CD14-positive monocyte (primary cell): ENCODE measurements around the gene GBX2. TPM values are rescaled to one million over a fixed set of nuclear protein-coding genes. Genes with fewer than 3 reads are reported as not detected.

Source experiments
- DNase-seq, 3 donors: peaks; one replicate each; pipeline ENCODE4 v3.0.0-alpha.2; 2011 to 2022
- H2AFZ ChIP-seq: 2 replicates; pipeline ENCODE4 v1.6.0; 2012; ENCODE audit warnings: mild to moderate bottlenecking, low read depth, low read length, inconsistent platforms; ENCODE audit not compliant: insufficient read depth, poor library complexity, severe bottlenecking
- H3K27ac ChIP-seq, 2 donors: 1 replicate in 1 of 2; 2 replicates in 1 of 2; pipeline ENCODE4 v1.5.1; 2012 to 2013; ENCODE audit warnings: low read length in 2 of 2, control low read depth in 1 of 2, inconsistent platforms in 1 of 2, low read depth in 1 of 2, mild to moderate bottlenecking in 1 of 2
- H3K27me3 ChIP-seq, 2 donors: one replicate each; pipeline versions ENCODE4 v1.6.0 to v1.6.1; 2011 to 2013; ENCODE audit warnings: low read length in 2 of 2; ENCODE audit not compliant: control insufficient read depth in 2 of 2, insufficient read depth in 2 of 2
- H3K36me3 ChIP-seq, 2 donors: replicated peaks in 1 of 2; 1 replicate in 1 of 2; 2 replicates in 1 of 2; pipeline versions ENCODE4 v1.5.1 to v1.6.1; 2012 to 2013; ENCODE audit warnings: low read length in 2 of 2, control low read depth in 1 of 2, inconsistent platforms in 1 of 2, mild to moderate bottlenecking in 1 of 2; ENCODE audit not compliant: insufficient read depth in 2 of 2, control insufficient read depth in 1 of 2
- H3K4me1 ChIP-seq, 2 donors: 1 replicate in 1 of 2; 2 replicates in 1 of 2; pipeline versions ENCODE4 v1.5.1 to v1.6.1; 2012 to 2013; ENCODE audit warnings: low read length in 2 of 2, control low read depth in 1 of 2, inconsistent platforms in 1 of 2, mild to moderate bottlenecking in 1 of 2, moderate library complexity in 1 of 2; ENCODE audit not compliant: insufficient read depth in 2 of 2, control insufficient read depth in 1 of 2
- H3K4me2 ChIP-seq: replicated peaks from 2 replicates; pipeline ENCODE3; 2012; ENCODE audit warnings: low read length, moderate library complexity, mild to moderate bottlenecking; ENCODE audit not compliant: poor library complexity, severe bottlenecking; ENCODE audit errors: extremely low read depth
- H3K4me3 ChIP-seq, 3 experiments: fragments of 200-600 bp in 1 of 3; sonication (generic) in 1 of 3; replicated peaks in 1 of 3; 1 replicate in 2 of 3; 2 replicates in 1 of 3; pipeline ENCODE4 v1.5.1; 2011 to 2013; ENCODE audit warnings: low read length in 3 of 3, mild to moderate bottlenecking in 3 of 3, control low read depth in 2 of 3, low read depth in 2 of 3, inconsistent platforms in 1 of 3, moderate library complexity in 1 of 3
- H3K79me2 ChIP-seq: 2 replicates; pipeline ENCODE4 v1.6.0; 2012; ENCODE audit warnings: mild to moderate bottlenecking, control low read depth, inconsistent platforms, low read length, moderate library complexity; ENCODE audit not compliant: insufficient read depth
- H3K9ac ChIP-seq: 2 replicates; pipeline ENCODE4 v1.6.0; 2017; ENCODE audit warnings: low read length, mild to moderate bottlenecking; ENCODE audit not compliant: insufficient read depth, poor library complexity, severe bottlenecking
- H3K9me3 ChIP-seq, 2 donors: replicated peaks in 1 of 2; 1 replicate in 1 of 2; 2 replicates in 1 of 2; pipeline versions ENCODE4 v1.5.1 to v1.6.1; 2012 to 2013; ENCODE audit warnings: low read length in 2 of 2, control low read depth in 1 of 2; ENCODE audit not compliant: control insufficient read depth in 1 of 2, insufficient read depth in 1 of 2
- H4K20me1 ChIP-seq: 2 replicates; pipeline ENCODE4 v1.6.0; 2012; ENCODE audit warnings: mild to moderate bottlenecking, low read length, control low read depth, moderate library complexity; ENCODE audit not compliant: insufficient read depth
- H3K27ac Mint-ChIP-seq, 7 donors: one replicate each; pipeline ENCODE4 v1.8.0; 2020; ENCODE audit warnings: mild to moderate bottlenecking in 7 of 7, mixed read lengths in 7 of 7, moderate library complexity in 6 of 7, inconsistent platforms in 2 of 7
- H3K27me3 Mint-ChIP-seq, 3 donors: one replicate each; pipeline ENCODE4 v1.8.0; 2021 to 2022; ENCODE audit warnings: low read depth in 3 of 3, mild to moderate bottlenecking in 3 of 3, mixed read lengths in 3 of 3, moderate library complexity in 3 of 3, inconsistent platforms in 1 of 3
- H3K36me3 Mint-ChIP-seq, 2 donors: one replicate each; pipeline ENCODE4 v1.8.0; 2020; ENCODE audit warnings: mixed read lengths in 2 of 2, inconsistent platforms in 1 of 2, mild to moderate bottlenecking in 1 of 2
- H3K4me1 Mint-ChIP-seq: one replicate; pipeline ENCODE4 v1.8.0; 2020; ENCODE audit warnings: mild to moderate bottlenecking, mixed read lengths
- H3K4me3 Mint-ChIP-seq, 2 donors: one replicate each; pipeline ENCODE4 v1.8.0; 2020; ENCODE audit warnings: mild to moderate bottlenecking in 2 of 2, mixed read lengths in 2 of 2, moderate library complexity in 1 of 2
- H3K9me3 Mint-ChIP-seq, 7 donors: one replicate each; pipeline ENCODE4 v1.8.0; 2020 to 2022; ENCODE audit warnings: mixed read lengths in 7 of 7, mild to moderate bottlenecking in 6 of 7, moderate library complexity in 6 of 7, inconsistent platforms in 2 of 7
- CTCF ChIP-seq: fragments of 200-600 bp; IDR thresholded peaks from one replicate; pipeline ENCODE4 v1.8.0; 2022; ENCODE audit warnings: antibody characterized with exemption, mild to moderate bottlenecking
- WGBS: methylation state at CpG from one replicate; pipeline ENCODE4 v1.1.5; 2013; ENCODE audit warnings: missing lambda C conversion rate; ENCODE audit not compliant: insufficient coverage; 5-methylcytosine and 5-hydroxymethylcytosine counted together
- intact Hi-C, 2 donors: fragments of 100-400 bp; cut with micrococcal nuclease; formaldehyde crosslinking; loops; one replicate each; pipeline versions ENCODE4 v1.15.0 to v1.15.1; 2023
- polyA plus RNA-seq, 3 donors: library from polyadenylated mRNA; depleted of rRNA in 1 of 3; unstranded in 2 of 3; stranded (reverse) in 1 of 3; fragments of 300-500 nt in 2 of 3; fragments of >200 nt in 1 of 3; fragmentation: Illumina TruSeq in 2 of 3; gene quantifications; 1 replicate in 2 of 3; 2 replicates in 1 of 3; pipeline ENCODE4 v1.2.3, GENCODE V29; 2012 to 2021

Gene GBX2
- polyA plus RNA-seq, 3 donors, result not detected

- Mint-ChIP-seq H3K27me3 (peaks cover 16 to 20% (median 17%) of the 10 kb centered on the region in 3 donors), H3K36me3 (no peaks in the 10 kb centered on the region), H3K4me1 (no peaks in the 10 kb centered on the region), H3K9me3 (peaks cover 0 to 7% (median 2%) of the 10 kb centered on the region in 7 donors), H3K4me3 (no peak overlapping the region), H3K27ac (no peak overlapping the region)
- Histone ChIP-seq H3K27me3 (peaks cover 0 to 4% of the 10 kb centered on the region in 2 donors), H3K27ac (no peak overlapping the region), H3K9ac (no peak overlapping the region), H3K9me3 (peaks cover 0 to 7% of the 10 kb centered on the region in 2 donors), H3K4me1 (no peaks in the 10 kb centered on the region), H3K79me2 (no peaks in the 10 kb centered on the region), H3K36me3 (no peaks in the 10 kb centered on the region), H3K4me2 (no peak overlapping the region), H3K4me3 (no peak overlapping the region), H2AFZ (no peak overlapping the region), H4K20me1 (no peaks in the 10 kb centered on the region)
- intact Hi-C loops, result no loop called here
- TF ChIP-seq CTCF, result no peak
- DNase-seq, result no peak
- WGBS, result 94% methylated on average over 2 of the region's 5 CpGs
These were observed 41.8 kb upstream of the GBX2 start for GRCh38 chr2:236209996-236210395.

- no peak for DNase-seq
- Histone ChIP-seq H3K79me2 (no peaks in the 10 kb centered on the region), H3K27me3 (peaks cover 0 to 4% of the 10 kb centered on the region in 2 donors), H3K4me1 (no peaks in the 10 kb centered on the region), H3K9ac (no peak overlapping the region), H2AFZ (no peak overlapping the region), H3K4me2 (no peak overlapping the region), H3K4me3 (no peak overlapping the region), H3K9me3 (peaks cover 0 to 10% of the 10 kb centered on the region in 2 donors), H3K36me3 (no peaks in the 10 kb centered on the region), H4K20me1 (no peaks in the 10 kb centered on the region), H3K27ac (no peak overlapping the region)
- intact Hi-C loops, result no loop called here
- Mint-ChIP-seq H3K9me3 (peaks cover 0 to 5% (median 2%) of the 10 kb centered on the region in 7 donors), H3K27me3 (peaks cover 13 to 17% (median 14%) of the 10 kb centered on the region in 3 donors), H3K36me3 (no peaks in the 10 kb centered on the region), H3K4me3 (no peak overlapping the region), H3K4me1 (no peaks in the 10 kb centered on the region), H3K27ac (no peak overlapping the region)
- TF ChIP-seq CTCF, result no peak
- WGBS, result 87% methylated on average over 6 of the region's 6 CpGs
These were observed 41.3 kb upstream of the GBX2 start for GRCh38 chr2:236209535-236209934.
